HG03457 (cell line): ENCODE data around the gene ACTBL2.

Experiments used
- ATAC-seq: cut with Tn5 transposase; IDR thresholded peaks from one replicate; pipeline ENCODE4 v1.9.1; 2021; ENCODE audit warnings: moderate number of reproducible peaks; ENCODE audit not compliant: unreplicated experiment

The ACTBL2 gene

GRCh38 chr5:57450991-57451876 is 31.4 kb downstream of the ACTBL2 start:
- ATAC-seq, result no peak

GRCh38 chr5:57448751-57449150 is 33.9 kb downstream of the ACTBL2 start:
- no peak for ATAC-seq

GRCh38 chr5:57448287-57448686 is 34.3 kb downstream of the ACTBL2 start:
- ATAC-seq, result no peak

GRCh38 chr5:57447658-57448057 is 35.0 kb downstream of the ACTBL2 start:
- no peak for ATAC-seq

GRCh38 chr5:57446966-57447365 is 35.6 kb downstream of the ACTBL2 start:
- no peak for ATAC-seq

- ATAC-seq, result no peak
Measured at GRCh38 chr5:57445705-57446037, 36.9 kb downstream of the ACTBL2 start.

- no peak for ATAC-seq
Measured at GRCh38 chr5:57445006-57445704, 37.5 kb downstream of the ACTBL2 start.

- ATAC-seq, result no peak
Measured at GRCh38 chr5:57442080-57442839, 40.4 kb downstream of the ACTBL2 start.

- no peak for ATAC-seq
Measured at GRCh38 chr5:57441557-57441956, 41.1 kb downstream of the ACTBL2 start.

GRCh38 chr5:57439601-57440000 is 43.0 kb downstream of the ACTBL2 start:
- no peak for ATAC-seq

- no peak for ATAC-seq
Measured at GRCh38 chr5:57437976-57438805, 44.4 kb downstream of the ACTBL2 start.

- ATAC-seq, result no peak
Measured at GRCh38 chr5:57436586-57436985, 46.0 kb downstream of the ACTBL2 start.

GRCh38 chr5:57435701-57436134 is 46.9 kb downstream of the ACTBL2 start:
- no peak for ATAC-seq

GRCh38 chr5:57434683-57435082 is 47.9 kb downstream of the ACTBL2 start:
- ATAC-seq, result no peak

- no peak for ATAC-seq
Measured at GRCh38 chr5:57434227-57434640, 48.4 kb downstream of the ACTBL2 start.

GRCh38 chr5:57432876-57433275 is 49.7 kb downstream of the ACTBL2 start:
- ATAC-seq, result no peak

GRCh38 chr5:57431759-57432158 is 50.9 kb downstream of the ACTBL2 start:
- ATAC-seq, result no peak
